Measurements from ENCODE around the gene CERK. TPM values are rescaled to one million over a fixed set of nuclear protein-coding genes. Genes with fewer than 3 reads are reported as not detected.
A peak's percentile ranks its signal among the peaks of the same experiment; 100 is the strongest.
"Not testable (repeated sequence)": the region's sequence is repeated elsewhere in the genome, so short reads cannot be mapped to it uniquely, and the experiment has no call there.

CERK gene
- total RNA-seq, 4 donors from 2014 or later: 37.4 to 59.9 (median 57.3) TPM

- Histone ChIP-seq H3K4me1 (peaks cover 0 to 17% of the 10 kb centered on the region in 2 donors), H3K4me3 (no peak overlapping the region), H3K27me3 (no peaks in the 10 kb centered on the region), H3K9me3 (no peaks in the 10 kb centered on the region), H3K27ac (peak overlapping the region; percentile 92 to 96), H3K36me3 (no peaks in the 10 kb centered on the region)
- DNase-seq: no peak
- TF ChIP-seq POLR2A (IDR thresholded peaks at IDR 0.05) (no peak), CTCF (IDR thresholded peaks at IDR 0.05) (no peak)
- intact Hi-C loops (cut with DNase I; ENCODE audit: low total_unique reads): no loop called here
These were observed 2.1 kb downstream of the CERK start for GRCh38 chr22:46735747-46736608.

DNA sequence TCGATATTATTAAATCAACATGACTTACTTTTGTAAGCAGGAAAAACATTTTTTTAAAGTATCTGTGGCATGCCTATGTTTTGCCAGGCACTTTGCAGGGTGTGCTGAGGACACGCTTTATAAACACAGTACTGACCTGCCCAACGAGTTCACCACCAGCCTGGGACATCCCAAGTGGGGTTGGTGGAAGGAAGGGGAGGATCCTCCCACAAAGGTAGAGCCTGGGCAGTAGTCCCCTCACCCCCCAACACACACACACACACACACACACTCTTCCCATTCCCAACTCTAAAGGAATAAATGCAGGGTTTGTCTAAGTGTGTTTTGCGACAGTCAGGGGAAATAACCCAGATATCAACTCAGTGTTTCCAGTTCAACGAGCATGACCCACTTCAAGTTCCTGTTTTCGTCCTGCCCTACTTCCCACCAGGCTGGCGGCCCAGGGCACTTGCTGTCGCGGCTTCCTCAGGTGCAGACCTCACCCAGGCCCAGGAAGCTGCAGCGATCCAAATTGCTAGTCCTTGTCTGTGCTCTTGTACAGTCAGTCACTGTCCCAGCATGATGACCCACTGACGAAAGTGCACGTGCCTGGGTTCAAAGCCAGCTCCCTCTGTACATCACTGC is 3.1 kb downstream of the CERK start:
- intact Hi-C loops (cut with DNase I; ENCODE audit: low total_unique reads): no loop called here
- no peak overlapping the region for H3K4me3 ChIP-seq
- peak overlapping the region; percentile 92 to 96 for H3K27ac ChIP-seq
- no peaks in the 10 kb centered on the region for H3K36me3 ChIP-seq
- no peaks in the 10 kb centered on the region for H3K9me3 ChIP-seq
- no peak for DNase-seq
- H3K4me1 ChIP-seq: peaks cover 0 to 22% of the 10 kb centered on the region in 2 donors
- TF ChIP-seq POLR2A (IDR thresholded peaks at IDR 0.05) (no peak), CTCF (IDR thresholded peaks at IDR 0.05) (no peak)
- no peaks in the 10 kb centered on the region for H3K27me3 ChIP-seq

- H3K27ac ChIP-seq: peak overlapping the region in 1 of 2 donors; percentile 92
- H3K27me3 ChIP-seq; H3K9me3 ChIP-seq; DNase-seq; H3K4me3 ChIP-seq; H3K36me3 ChIP-seq; intact Hi-C loops (cut with DNase I; ENCODE audit: low total_unique reads): not testable (repeated sequence)
- peaks cover 0 to 20% of the 10 kb centered on the region in 2 donors for H3K4me1 ChIP-seq
These were observed 3.8 kb downstream of the CERK start for GRCh38 chr22:46734213-46734722.

- intact Hi-C loops (cut with DNase I; ENCODE audit: low total_unique reads): no loop called here
- H3K36me3 ChIP-seq: no peaks in the 10 kb centered on the region
- H3K9me3 ChIP-seq: no peaks in the 10 kb centered on the region
- no peaks in the 10 kb centered on the region for H3K27me3 ChIP-seq
- DNase-seq: no peak
- H3K4me1 ChIP-seq: peaks cover 0 to 16% of the 10 kb centered on the region in 2 donors
- no peak overlapping the region for H3K27ac ChIP-seq
- TF ChIP-seq CTCF (IDR thresholded peaks at IDR 0.05): no peak
- TF ChIP-seq POLR2A (IDR thresholded peaks at IDR 0.05): no peak
- H3K4me3 ChIP-seq: no peak overlapping the region
These were observed 5.5 kb downstream of the CERK start for GRCh38 chr22:46732513-46732912.

DNA sequence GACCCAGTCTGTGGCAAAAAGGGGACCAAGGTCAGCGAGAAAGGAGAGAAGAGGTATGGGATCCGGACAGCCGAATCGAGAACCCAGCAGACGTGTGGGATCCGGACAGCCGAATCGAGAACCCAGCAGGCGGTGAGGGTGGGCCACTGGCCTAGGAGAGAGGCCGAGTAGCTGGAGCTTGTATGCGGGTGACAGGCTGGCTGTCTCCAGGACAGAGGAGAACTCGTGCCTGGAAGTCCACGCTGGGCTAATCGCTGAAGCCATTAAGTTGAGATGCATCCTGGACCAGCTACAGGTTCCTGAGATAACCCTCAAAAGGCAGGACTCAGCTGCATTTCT is 6.0 kb downstream of the CERK start:
- peak overlapping the region in 1 of 2 donors; percentile 13 for H3K27ac ChIP-seq
- intact Hi-C loops (cut with DNase I; ENCODE audit: low total_unique reads): no loop called here

More for the DNA sequence above, 6.0 kb downstream of the CERK start:
- Histone ChIP-seq H3K36me3 (no peaks in the 10 kb centered on the region), H3K27me3 (no peaks in the 10 kb centered on the region), H3K9me3 (no peaks in the 10 kb centered on the region), H3K4me3 (no peak overlapping the region), H3K4me1 (peaks cover 0 to 16% of the 10 kb centered on the region in 2 donors)
- no peak for TF ChIP-seq POLR2A (IDR thresholded peaks at IDR 0.05)
- no peak for TF ChIP-seq CTCF (IDR thresholded peaks at IDR 0.05)
- no peak for DNase-seq
